ENCODE results near the gene RUNX3. TPM values are rescaled to one million over a fixed set of nuclear protein-coding genes. Genes with fewer than 3 reads are reported as not detected.

The RUNX3 gene
- total and polyA plus RNA-seq, 2 of the 8 experiments (the other 6 are each of a cell fraction or from before 2014, with no cell fraction given), result 0.62 to 0.82 TPM

DNA sequence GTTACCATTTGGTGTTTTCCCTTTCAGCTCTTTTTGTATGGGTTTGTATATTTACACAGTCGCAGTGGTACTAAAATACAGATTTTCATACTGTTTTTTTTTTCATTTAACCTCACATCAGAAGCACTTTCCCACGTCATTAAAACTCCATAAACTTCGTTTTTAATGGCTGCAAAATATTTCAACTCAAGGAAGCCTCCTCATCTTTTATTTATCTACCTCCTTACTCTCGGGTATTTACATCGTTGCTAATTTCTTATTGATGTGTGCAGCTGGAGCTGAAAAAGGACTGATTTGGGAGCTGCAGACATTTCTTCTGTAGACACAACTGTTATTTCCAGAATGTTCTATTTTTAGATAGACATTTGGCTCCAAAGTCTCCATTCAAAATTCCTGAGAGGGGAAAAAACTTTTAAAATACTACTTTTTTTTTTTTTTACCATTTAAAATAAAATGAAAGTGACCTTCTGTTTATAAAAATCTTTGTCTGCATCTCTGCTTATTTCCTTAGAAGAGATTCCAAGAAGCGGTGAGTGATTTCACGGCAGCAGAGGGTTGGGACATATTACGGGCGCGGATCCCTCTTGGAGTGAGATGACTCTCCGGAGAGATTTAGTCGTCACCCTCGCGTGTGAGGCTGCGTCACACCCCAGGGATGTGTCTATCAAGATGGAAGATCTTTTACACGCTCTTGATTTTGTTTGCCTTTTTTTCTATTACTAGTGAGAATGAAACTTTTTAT lies 10.1 kb downstream of the RUNX3 start (continued):
- TF ChIP-seq, protein P1, sequence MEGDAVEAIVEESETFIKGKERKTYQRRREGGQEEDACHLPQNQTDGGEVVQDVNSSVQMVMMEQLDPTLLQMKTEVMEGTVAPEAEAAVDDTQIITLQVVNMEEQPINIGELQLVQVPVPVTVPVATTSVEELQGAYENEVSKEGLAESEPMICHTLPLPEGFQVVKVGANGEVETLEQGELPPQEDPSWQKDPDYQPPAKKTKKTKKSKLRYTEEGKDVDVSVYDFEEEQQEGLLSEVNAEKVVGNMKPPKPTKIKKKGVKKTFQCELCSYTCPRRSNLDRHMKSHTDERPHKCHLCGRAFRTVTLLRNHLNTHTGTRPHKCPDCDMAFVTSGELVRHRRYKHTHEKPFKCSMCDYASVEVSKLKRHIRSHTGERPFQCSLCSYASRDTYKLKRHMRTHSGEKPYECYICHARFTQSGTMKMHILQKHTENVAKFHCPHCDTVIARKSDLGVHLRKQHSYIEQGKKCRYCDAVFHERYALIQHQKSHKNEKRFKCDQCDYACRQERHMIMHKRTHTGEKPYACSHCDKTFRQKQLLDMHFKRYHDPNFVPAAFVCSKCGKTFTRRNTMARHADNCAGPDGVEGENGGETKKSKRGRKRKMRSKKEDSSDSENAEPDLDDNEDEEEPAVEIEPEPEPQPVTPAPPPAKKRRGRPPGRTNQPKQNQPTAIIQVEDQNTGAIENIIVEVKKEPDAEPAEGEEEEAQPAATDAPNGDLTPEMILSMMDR (IDR thresholded peaks at IDR 0.05; ENCODE audit: control extremely low read depth in 1 of 3, insufficient read depth in 1 of 3, low read depth in 1 of 3, low read length in 3 of 3), result no peak
- TF ChIP-seq CEBPB (IDR thresholded peaks at IDR 0.05; ENCODE audit: low read depth, low read length) (no peak), TCF12 (IDR thresholded peaks at IDR 0.05; ENCODE audit: low read depth, low read length) (no peak), POLR2AphosphoS5 (IDR thresholded peaks at IDR 0.05; ENCODE audit: low read depth, low read length) (no peak)
- TF ChIP-seq, protein P2, sequence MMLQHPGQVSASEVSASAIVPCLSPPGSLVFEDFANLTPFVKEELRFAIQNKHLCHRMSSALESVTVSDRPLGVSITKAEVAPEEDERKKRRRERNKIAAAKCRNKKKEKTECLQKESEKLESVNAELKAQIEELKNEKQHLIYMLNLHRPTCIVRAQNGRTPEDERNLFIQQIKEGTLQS (IDR thresholded peaks at IDR 0.05; ENCODE audit: insufficient read depth, low read depth, low read length), result no peak

All from H1 (cell line).